Immature natural killer cell (primary cell): ENCODE data around the gene CLIC5. TPM values are rescaled to one million over a fixed set of nuclear protein-coding genes. Genes with fewer than 3 reads are reported as not detected.

Experiments used
- DNase-seq, 3 donors: peaks; one replicate each; pipeline ENCODE4 v3.0.0; 2022; ENCODE audit warnings: mixed read lengths in 1 of 3
- H3K27ac Mint-ChIP-seq, 6 donors: one replicate each; pipeline ENCODE4 v1.8.0; 2020; ENCODE audit warnings: mixed read lengths in 6 of 6, mild to moderate bottlenecking in 5 of 6, inconsistent platforms in 4 of 6, moderate library complexity in 3 of 6
- H3K27me3 Mint-ChIP-seq, 3 donors: one replicate each; pipeline ENCODE4 v1.8.0; 2020 to 2021; ENCODE audit warnings: low read depth in 3 of 3, mild to moderate bottlenecking in 3 of 3, mixed read lengths in 3 of 3, moderate library complexity in 3 of 3, inconsistent platforms in 1 of 3
- H3K36me3 Mint-ChIP-seq, 3 donors: one replicate each; pipeline ENCODE4 v1.8.0; 2020; ENCODE audit warnings: mixed read lengths in 3 of 3, inconsistent platforms in 2 of 3, mild to moderate bottlenecking in 2 of 3
- H3K4me1 Mint-ChIP-seq, 2 donors: one replicate each; pipeline ENCODE4 v1.8.0; 2020; ENCODE audit warnings: inconsistent platforms in 2 of 2, mild to moderate bottlenecking in 2 of 2, mixed read lengths in 2 of 2, moderate library complexity in 1 of 2
- H3K4me3 Mint-ChIP-seq, 5 donors: one replicate each; pipeline ENCODE4 v1.8.0; 2020; ENCODE audit warnings: mild to moderate bottlenecking in 5 of 5, mixed read lengths in 5 of 5, inconsistent platforms in 3 of 5, moderate library complexity in 3 of 5
- H3K9me3 Mint-ChIP-seq, 6 donors: one replicate each; pipeline ENCODE4 v1.8.0; 2020; ENCODE audit warnings: mild to moderate bottlenecking in 6 of 6, mixed read lengths in 6 of 6, inconsistent platforms in 4 of 6, moderate library complexity in 3 of 6
- polyA plus RNA-seq, 3 donors: library from polyadenylated mRNA; unstranded; fragments of 300-500 nt; fragmentation: Illumina TruSeq; gene quantifications; one replicate each; pipeline ENCODE4 v1.2.3, GENCODE V29; 2021

Gene CLIC5
- polyA plus RNA-seq, 3 donors from 2014 or later = 0.44 TPM; not detected in 2

- no peak for DNase-seq
These were observed 161.4 kb downstream of the CLIC5 start for GRCh38 chr6:45854149-45854742.

GRCh38 chr6:45851034-45851400 is 164.6 kb downstream of the CLIC5 start:
- no peak overlapping the region for H3K27ac Mint-ChIP-seq
- DNase-seq = no peak
- no peak overlapping the region for H3K4me3 Mint-ChIP-seq
- no peaks in the 10 kb centered on the region for H3K4me1 Mint-ChIP-seq
- H3K36me3 Mint-ChIP-seq = no peaks in the 10 kb centered on the region
- no peaks in the 10 kb centered on the region for H3K9me3 Mint-ChIP-seq
- peaks cover 0 to 5% (median 3%) of the 10 kb centered on the region in 3 donors for H3K27me3 Mint-ChIP-seq

More at GRCh38 chr6:45854149-45854742, 161.4 kb downstream of the CLIC5 start:
- H3K9me3 Mint-ChIP-seq = no peaks in the 10 kb centered on the region
- no peaks in the 10 kb centered on the region for H3K36me3 Mint-ChIP-seq
- no peak overlapping the region for H3K27ac Mint-ChIP-seq
- no peaks in the 10 kb centered on the region for H3K4me1 Mint-ChIP-seq
- peaks cover 0 to 7% (median 3%) of the 10 kb centered on the region in 3 donors for H3K27me3 Mint-ChIP-seq
- H3K4me3 Mint-ChIP-seq = no peak overlapping the region

GRCh38 chr6:45850378-45851033 is 165.2 kb downstream of the CLIC5 start:
- Mint-ChIP-seq H3K27ac (no peak overlapping the region), H3K4me3 (no peak overlapping the region)

GRCh38 chr6:45845567-45845966 is 170.1 kb downstream of the CLIC5 start:
- Mint-ChIP-seq H3K4me1 (no peaks in the 10 kb centered on the region), H3K27ac (no peak overlapping the region), H3K36me3 (no peaks in the 10 kb centered on the region), H3K9me3 (no peaks in the 10 kb centered on the region), H3K27me3 (no peaks in the 10 kb centered on the region), H3K4me3 (no peak overlapping the region)
- DNase-seq = no peak

More at GRCh38 chr6:45850378-45851033, 165.2 kb downstream of the CLIC5 start:
- no peak for DNase-seq
- H3K27me3 Mint-ChIP-seq = peaks cover 0 to 5% (median 3%) of the 10 kb centered on the region in 3 donors
- H3K9me3 Mint-ChIP-seq = no peaks in the 10 kb centered on the region
- no peaks in the 10 kb centered on the region for H3K36me3 Mint-ChIP-seq
- H3K4me1 Mint-ChIP-seq = no peaks in the 10 kb centered on the region

GRCh38 chr6:45844986-45845385 is 170.7 kb downstream of the CLIC5 start:
- Mint-ChIP-seq H3K4me1 (no peaks in the 10 kb centered on the region), H3K9me3 (no peaks in the 10 kb centered on the region), H3K4me3 (no peak overlapping the region), H3K27ac (no peak overlapping the region), H3K27me3 (no peaks in the 10 kb centered on the region), H3K36me3 (no peaks in the 10 kb centered on the region)
- no peak for DNase-seq

- no peak overlapping the region for H3K27ac Mint-ChIP-seq
- H3K27me3 Mint-ChIP-seq = peaks cover 0 to 1% (median 0%) of the 10 kb centered on the region in 3 donors
- no peak for DNase-seq
- H3K4me1 Mint-ChIP-seq = no peaks in the 10 kb centered on the region
- no peaks in the 10 kb centered on the region for H3K9me3 Mint-ChIP-seq
- no peak overlapping the region for H3K4me3 Mint-ChIP-seq
- H3K36me3 Mint-ChIP-seq = no peaks in the 10 kb centered on the region
These were observed 171.7 kb downstream of the CLIC5 start for GRCh38 chr6:45843848-45844521.

DNA sequence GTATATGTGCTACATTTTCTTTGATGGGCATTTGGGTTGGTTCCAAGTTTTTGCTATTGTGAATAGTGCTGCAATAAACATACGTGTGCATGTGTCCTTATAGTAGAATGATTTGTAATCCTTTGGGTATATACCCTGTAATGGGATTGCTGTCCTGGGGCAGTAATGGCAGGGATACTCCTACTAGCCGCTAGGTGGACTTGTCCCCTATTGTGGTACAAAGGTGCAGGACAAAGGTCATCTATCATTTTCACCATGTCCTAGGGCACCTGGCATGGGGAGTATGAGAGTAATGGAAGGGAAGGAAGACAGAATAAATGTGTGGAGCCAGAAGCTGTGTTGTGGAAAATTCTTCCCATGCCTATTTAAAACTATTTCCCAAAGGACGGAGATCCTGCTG is 174.6 kb downstream of the CLIC5 start:
- peaks cover 0 to 3% (median 2%) of the 10 kb centered on the region in 3 donors for H3K27me3 Mint-ChIP-seq
- no peak for DNase-seq
- H3K4me1 Mint-ChIP-seq = no peaks in the 10 kb centered on the region
- H3K36me3 Mint-ChIP-seq = no peaks in the 10 kb centered on the region
- no peak overlapping the region for H3K4me3 Mint-ChIP-seq
- H3K27ac Mint-ChIP-seq = no peak overlapping the region
- H3K9me3 Mint-ChIP-seq = no peaks in the 10 kb centered on the region

GRCh38 chr6:45838996-45839395 is 176.7 kb downstream of the CLIC5 start:
- Mint-ChIP-seq H3K9me3 (no peaks in the 10 kb centered on the region), H3K27ac (no peak overlapping the region), H3K27me3 (peaks cover 2 to 4% (median 2%) of the 10 kb centered on the region in 3 donors), H3K36me3 (no peaks in the 10 kb centered on the region), H3K4me1 (no peaks in the 10 kb centered on the region), H3K4me3 (no peak overlapping the region)
- no peak for DNase-seq

DNA sequence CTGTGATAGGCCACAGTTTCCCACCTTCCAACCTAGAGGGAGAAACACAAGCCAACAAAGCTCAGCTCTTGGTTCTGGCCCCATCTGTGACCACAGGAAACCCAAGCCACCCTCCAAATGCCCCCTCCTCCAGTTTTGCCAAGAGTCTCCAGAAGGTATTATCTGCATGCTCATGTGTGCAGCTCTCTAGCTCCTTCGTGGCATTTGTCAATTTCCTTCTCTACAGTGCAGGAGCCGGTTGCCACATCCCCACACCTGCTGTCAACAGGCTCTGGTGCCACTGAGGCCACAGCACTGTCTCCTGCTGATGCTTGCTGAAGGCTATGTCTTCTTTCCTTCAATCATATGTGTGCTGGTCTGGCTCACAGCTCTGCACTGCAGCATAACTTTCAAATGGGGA is 177.2 kb downstream of the CLIC5 start:
- Mint-ChIP-seq H3K36me3 (no peaks in the 10 kb centered on the region), H3K27ac (no peak overlapping the region), H3K4me3 (no peak overlapping the region), H3K9me3 (no peaks in the 10 kb centered on the region), H3K27me3 (peaks cover 2 to 4% (median 2%) of the 10 kb centered on the region in 3 donors), H3K4me1 (no peaks in the 10 kb centered on the region)
- no peak for DNase-seq

DNA sequence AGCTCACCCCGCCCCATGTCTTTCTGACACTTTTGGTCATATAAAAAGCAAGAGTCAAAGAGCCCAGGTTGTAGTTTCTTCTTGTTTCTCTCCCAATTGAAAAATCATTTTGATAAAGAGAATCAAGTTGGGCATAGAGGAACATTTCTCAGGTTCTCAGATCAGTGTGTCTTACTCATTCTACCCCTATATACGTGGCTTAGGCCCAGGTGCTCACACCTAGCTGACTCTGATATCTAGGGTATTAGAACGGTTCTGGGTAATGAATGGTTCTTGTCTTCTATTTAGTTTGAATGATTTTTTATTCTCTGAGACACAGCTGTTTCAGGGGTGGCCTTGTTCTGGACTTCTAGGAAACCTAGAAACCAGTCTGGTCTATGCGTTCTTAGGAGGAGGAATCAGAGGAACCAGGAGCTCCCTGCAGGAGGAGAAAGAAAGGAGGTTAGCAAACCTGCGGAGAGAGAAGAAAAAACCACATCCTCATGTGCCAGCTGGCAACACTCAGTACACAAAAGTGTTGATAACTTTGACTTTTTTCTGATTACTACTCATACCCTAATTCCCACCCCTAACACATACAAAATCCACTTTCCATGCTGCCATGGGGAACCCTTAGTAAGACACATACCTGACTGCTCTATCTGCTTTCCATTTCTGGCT is 178.0 kb downstream of the CLIC5 start:
- H3K4me3 Mint-ChIP-seq = no peak overlapping the region
- no peak overlapping the region for H3K27ac Mint-ChIP-seq
- H3K27me3 Mint-ChIP-seq = peaks cover 2 to 4% (median 2%) of the 10 kb centered on the region in 3 donors
- H3K9me3 Mint-ChIP-seq = no peaks in the 10 kb centered on the region
- H3K4me1 Mint-ChIP-seq = no peaks in the 10 kb centered on the region
- H3K36me3 Mint-ChIP-seq = no peaks in the 10 kb centered on the region
- no peak for DNase-seq

DNA sequence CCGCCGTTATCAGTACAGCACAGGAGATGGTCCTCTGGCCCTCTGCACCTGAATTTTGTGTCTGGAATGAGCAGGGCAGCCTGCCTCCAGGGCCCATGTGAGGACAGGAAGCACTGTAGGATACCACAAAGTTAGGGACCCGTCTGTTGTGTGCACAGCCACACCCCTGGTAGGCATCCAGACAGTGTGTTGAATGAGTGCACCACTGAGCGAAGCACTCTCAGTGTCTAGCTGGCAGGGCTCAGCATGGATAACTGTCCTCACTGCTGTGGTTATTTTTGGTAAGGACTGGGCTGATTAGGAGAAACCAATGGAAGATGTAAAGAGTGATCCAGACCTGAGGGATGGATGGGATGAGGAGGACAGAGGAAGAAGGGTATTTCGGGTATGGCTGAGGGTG is 178.7 kb downstream of the CLIC5 start:
- Mint-ChIP-seq H3K27me3 (peaks cover 2 to 4% (median 2%) of the 10 kb centered on the region in 3 donors), H3K4me1 (no peaks in the 10 kb centered on the region), H3K9me3 (no peaks in the 10 kb centered on the region), H3K27ac (no peak overlapping the region), H3K4me3 (no peak overlapping the region), H3K36me3 (no peaks in the 10 kb centered on the region)
- DNase-seq = no peak

DNA sequence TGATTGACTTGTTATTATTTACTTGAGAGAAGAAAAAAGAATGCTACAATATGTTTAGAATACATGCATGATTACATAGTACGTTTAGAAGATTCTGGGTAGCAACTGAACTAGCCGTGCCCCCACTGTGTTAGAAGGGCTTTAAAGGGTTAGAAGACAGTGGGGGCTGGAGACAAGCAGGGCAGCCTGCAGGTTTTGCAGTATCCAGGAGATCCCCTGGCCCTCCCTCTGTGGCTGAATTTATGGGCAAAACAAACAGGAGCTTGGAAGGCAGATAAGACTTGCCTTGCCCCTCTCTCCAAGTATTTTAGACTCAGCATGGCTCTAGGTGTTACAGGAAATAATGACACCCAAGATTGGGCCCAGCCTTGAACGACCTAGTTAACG is 179.2 kb downstream of the CLIC5 start:
- Mint-ChIP-seq H3K36me3 (no peaks in the 10 kb centered on the region), H3K4me1 (peaks cover 2% of the 10 kb centered on the region in 2 donors), H3K9me3 (no peaks in the 10 kb centered on the region), H3K27me3 (peaks cover 2 to 4% (median 2%) of the 10 kb centered on the region in 3 donors), H3K4me3 (no peak overlapping the region), H3K27ac (no peak overlapping the region)
- DNase-seq = no peak

- Mint-ChIP-seq H3K27ac (no peak overlapping the region), H3K9me3 (no peaks in the 10 kb centered on the region), H3K27me3 (peaks cover 2 to 4% (median 4%) of the 10 kb centered on the region in 3 donors), H3K4me1 (peaks cover 8% of the 10 kb centered on the region in 2 donors), H3K4me3 (no peak overlapping the region), H3K36me3 (no peaks in the 10 kb centered on the region)
- DNase-seq = no peak
These were observed 179.8 kb downstream of the CLIC5 start for GRCh38 chr6:45835721-45836437.
